ENCODE measurements around the gene GALNT9. TPM values are rescaled to one million over a fixed set of nuclear protein-coding genes. Genes with fewer than 3 reads are reported as not detected.

GALNT9 gene
- total and polyA plus RNA-seq, 3 experiments from 2014 or later: 0.18 TPM; not detected in 2

GRCh38 chr12:132287391-132288238, 41.8 kb downstream of the GALNT9 start:
- H3K4me1 ChIP-seq (ENCODE audit: insufficient read depth, low read length): peaks cover 7% of the 10 kb centered on the region
- peak in 1 of 5 donors; percentile 31 for DNase-seq
- ChIA-PET CTCF (no interaction called here), POLR2A (no interaction called here)
- Mint-ChIP-seq H3K9me3 (peaks cover 0 to 2% (median 0%) of the 10 kb centered on the region in 5 donors), H3K36me3 (no peaks in the 10 kb centered on the region), H3K4me1 (peaks cover 0 to 8% (median 5%) of the 10 kb centered on the region in 3 donors), H3K4me3 (no peak overlapping the region), H3K27ac (no peak overlapping the region), H3K27me3 (peaks cover 15 to 26% of the 10 kb centered on the region in 2 donors)
- H3K36me3 ChIP-seq (ENCODE audit: insufficient read depth, low read length): no peaks in the 10 kb centered on the region
- peaks cover 12% of the 10 kb centered on the region for H3K27me3 ChIP-seq (ENCODE audit: insufficient read depth, low read length, poor library complexity, severe bottlenecking)
- H3K27ac ChIP-seq (ENCODE audit: low read depth, low read length): no peak overlapping the region
- no peaks in the 10 kb centered on the region for H3K9me3 ChIP-seq (ENCODE audit: low read length)
- no peak overlapping the region for H3K4me3 ChIP-seq (ENCODE audit: low read length)

DNA sequence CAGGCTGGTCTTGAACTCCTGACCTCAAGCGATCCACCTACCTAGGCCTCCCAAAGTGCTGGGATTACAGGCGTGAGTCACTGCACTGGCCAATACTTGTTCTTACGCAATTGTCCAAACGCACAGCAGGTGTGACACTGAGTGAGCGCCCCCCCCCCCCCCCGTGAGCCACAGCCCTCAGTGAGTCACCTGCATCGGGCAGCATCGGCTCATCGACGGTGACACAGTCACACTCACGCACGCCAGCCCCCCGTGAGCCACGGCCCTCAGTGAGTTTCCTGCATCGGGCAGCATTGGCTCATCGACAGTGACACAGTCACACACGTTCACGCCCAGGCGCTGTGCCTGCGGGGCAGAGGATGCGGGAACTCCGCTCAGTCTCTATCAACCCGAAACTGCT, 42.5 kb downstream of the GALNT9 start:
- Histone ChIP-seq H3K27ac (ENCODE audit: low read depth, low read length) (no peak overlapping the region), H3K27me3 (ENCODE audit: insufficient read depth, low read length, poor library complexity, severe bottlenecking) (peaks cover 12% of the 10 kb centered on the region), H3K4me3 (ENCODE audit: low read length) (no peak overlapping the region), H3K9me3 (ENCODE audit: low read length) (no peaks in the 10 kb centered on the region), H3K36me3 (ENCODE audit: insufficient read depth, low read length) (no peaks in the 10 kb centered on the region), H3K4me1 (ENCODE audit: insufficient read depth, low read length) (peaks cover 10% of the 10 kb centered on the region)
- POLR2A ChIA-PET: no interaction called here
- peaks cover 0 to 8% (median 5%) of the 10 kb centered on the region in 3 donors for H3K4me1 Mint-ChIP-seq
- H3K4me3 Mint-ChIP-seq: no peak overlapping the region
- no peaks in the 10 kb centered on the region for H3K9me3 Mint-ChIP-seq
- CTCF ChIA-PET: no interaction called here
- H3K27me3 Mint-ChIP-seq: peaks cover 15 to 26% of the 10 kb centered on the region in 2 donors
- no peak for DNase-seq
- H3K36me3 Mint-ChIP-seq: no peaks in the 10 kb centered on the region
- H3K27ac Mint-ChIP-seq: no peak overlapping the region

DNA sequence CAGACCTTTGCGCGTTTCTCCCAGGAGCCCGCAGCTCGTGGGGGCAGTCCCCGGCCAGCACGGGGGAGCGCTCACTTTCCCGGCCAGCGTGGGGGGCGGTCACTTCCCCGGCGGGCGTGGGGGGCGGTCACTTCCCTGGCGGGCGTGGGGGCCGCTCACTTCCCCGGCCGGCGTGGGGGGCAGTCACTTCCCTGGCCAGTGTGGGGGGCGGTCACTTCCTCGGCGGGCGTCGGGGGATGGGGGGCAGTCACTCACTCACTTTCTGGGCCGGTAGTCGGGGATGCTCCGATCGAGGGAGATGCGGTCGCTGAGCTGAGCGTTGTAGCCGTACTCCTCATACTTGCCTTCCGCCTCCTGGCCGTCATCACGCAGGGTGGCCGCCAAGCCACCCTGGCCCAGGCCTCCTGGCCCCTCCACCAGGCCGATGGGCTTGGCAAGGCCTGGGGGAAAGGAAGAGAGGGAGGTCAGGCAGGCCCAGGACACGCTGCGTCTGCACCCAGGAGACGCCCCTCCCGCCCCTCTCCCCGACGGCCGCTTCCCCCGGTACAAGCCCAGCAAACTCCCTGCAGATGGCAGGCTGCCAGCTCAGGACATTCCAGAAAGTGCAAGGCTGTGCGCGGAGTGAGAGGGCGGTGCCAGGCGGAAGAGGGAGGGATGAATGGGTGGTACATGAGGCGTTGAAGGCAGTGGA, 43.3 kb downstream of the GALNT9 start:
- Mint-ChIP-seq H3K9me3 (no peaks in the 10 kb centered on the region), H3K27ac (no peak overlapping the region), H3K27me3 (peaks cover 15 to 26% of the 10 kb centered on the region in 2 donors), H3K36me3 (no peaks in the 10 kb centered on the region), H3K4me3 (no peak overlapping the region), H3K4me1 (peaks cover 0 to 8% (median 5%) of the 10 kb centered on the region in 3 donors)
- peak in 1 of 5 donors; percentile 42 for DNase-seq
- Histone ChIP-seq H3K27me3 (ENCODE audit: insufficient read depth, low read length, poor library complexity, severe bottlenecking) (peaks cover 12% of the 10 kb centered on the region), H3K36me3 (ENCODE audit: insufficient read depth, low read length) (no peaks in the 10 kb centered on the region), H3K9me3 (ENCODE audit: low read length) (no peaks in the 10 kb centered on the region), H3K27ac (ENCODE audit: low read depth, low read length) (no peak overlapping the region), H3K4me1 (ENCODE audit: insufficient read depth, low read length) (peaks cover 10% of the 10 kb centered on the region), H3K4me3 (ENCODE audit: low read length) (no peak overlapping the region)
- POLR2A ChIA-PET: no interaction called here
- CTCF ChIA-PET: no interaction called here

DNA sequence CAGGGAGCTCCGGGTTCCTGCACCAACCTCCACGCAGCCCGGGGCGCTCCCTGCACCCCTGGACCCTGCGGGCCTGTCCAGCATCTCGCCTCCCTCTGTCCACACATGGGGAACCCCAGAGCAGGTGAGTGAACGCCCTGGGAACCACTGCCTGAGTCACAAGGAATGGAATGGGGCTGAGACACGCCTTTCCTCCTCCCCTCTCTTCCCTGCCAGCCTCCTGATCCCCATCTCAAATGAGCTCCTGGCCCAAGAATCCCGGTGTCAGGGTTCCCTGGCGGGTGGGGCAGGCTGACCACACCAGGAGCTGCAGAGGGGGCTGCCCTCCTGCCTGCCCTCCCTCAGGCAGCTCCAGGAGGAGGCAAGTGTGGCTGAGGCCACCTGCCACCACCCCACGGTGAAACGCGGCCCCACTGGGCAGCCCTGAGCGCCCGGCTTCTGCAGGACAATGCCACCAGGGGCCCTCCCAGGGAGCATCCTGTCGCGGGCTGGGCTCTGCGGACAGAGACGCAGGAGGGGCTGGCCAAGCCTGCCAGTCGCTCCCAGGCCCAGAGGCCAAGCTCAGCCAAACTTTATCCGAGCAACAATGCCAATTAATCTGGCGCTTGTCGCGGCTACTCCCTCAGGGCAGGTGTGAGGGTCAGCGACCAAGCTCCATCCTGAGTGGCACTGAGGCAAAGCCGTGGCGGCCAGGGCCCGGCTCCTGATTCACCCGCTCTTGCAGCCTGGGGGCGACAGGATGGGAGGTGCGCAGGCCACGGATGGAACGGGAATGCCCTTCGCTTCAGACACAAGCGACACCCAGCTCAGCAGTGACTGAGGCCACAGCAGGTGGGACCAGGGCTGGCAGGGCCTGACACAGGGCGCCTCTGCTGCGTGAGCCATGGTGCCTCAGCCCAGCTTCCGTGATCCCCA, 44.3 kb downstream of the GALNT9 start:
- Mint-ChIP-seq H3K4me3 (peak overlapping the region in 1 of 7 donors; percentile 2), H3K9me3 (no peaks in the 10 kb centered on the region), H3K27ac (no peak overlapping the region), H3K27me3 (peaks cover 15 to 31% of the 10 kb centered on the region in 2 donors), H3K4me1 (peaks cover 0 to 8% (median 5%) of the 10 kb centered on the region in 3 donors), H3K36me3 (no peaks in the 10 kb centered on the region)
- DNase-seq: peak in 1 of 5 donors; percentile 22
- Histone ChIP-seq H3K27ac (ENCODE audit: low read depth, low read length) (no peak overlapping the region), H3K4me3 (ENCODE audit: low read length) (no peak overlapping the region), H3K4me1 (ENCODE audit: insufficient read depth, low read length) (peaks cover 10% of the 10 kb centered on the region), H3K27me3 (ENCODE audit: insufficient read depth, low read length, poor library complexity, severe bottlenecking) (peaks cover 14% of the 10 kb centered on the region), H3K9me3 (ENCODE audit: low read length) (no peaks in the 10 kb centered on the region), H3K36me3 (ENCODE audit: insufficient read depth, low read length) (no peaks in the 10 kb centered on the region)
- CTCF ChIA-PET: interaction anchor here (1.1 kb wide), 1 partner anchor 22 kb away, joined by 3 read pairs; no protein-coding TSS in a partner anchor
- POLR2A ChIA-PET: no interaction called here

DNA sequence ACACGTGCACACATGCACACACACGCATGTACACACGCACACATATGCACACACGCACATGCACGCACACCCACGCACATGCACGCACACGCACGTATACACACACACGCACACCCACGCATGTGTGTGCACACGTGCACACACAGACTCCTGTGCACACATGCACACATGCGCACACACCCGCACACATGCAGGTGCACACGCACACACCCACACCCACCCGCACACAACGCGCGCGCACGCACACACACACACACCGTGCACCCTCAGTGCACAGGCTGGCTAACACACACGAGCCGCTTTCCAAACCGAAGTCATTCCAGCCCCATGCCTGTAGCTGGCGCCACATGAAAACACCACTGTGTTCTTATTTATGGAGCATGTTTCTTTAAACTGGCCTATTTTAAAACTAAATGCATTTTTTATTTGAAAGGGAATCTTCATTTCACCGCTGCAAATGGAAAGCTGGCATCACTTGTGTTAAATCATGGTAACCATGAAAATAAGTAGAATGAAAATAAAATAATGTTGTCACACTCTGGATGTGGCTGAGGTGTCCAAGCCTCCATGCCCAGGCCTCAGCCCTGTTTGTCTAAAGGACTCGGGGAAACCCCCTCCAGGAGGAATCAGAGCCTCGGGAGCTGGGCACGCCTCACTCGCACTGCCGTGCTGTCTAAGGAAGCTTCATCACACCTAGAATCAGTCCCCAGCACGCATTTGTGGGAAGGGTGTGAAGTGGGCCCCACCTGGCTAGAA, 45.1 kb downstream of the GALNT9 start:
- H3K27me3 Mint-ChIP-seq: peaks cover 15 to 31% of the 10 kb centered on the region in 2 donors
- H3K27ac Mint-ChIP-seq: peak overlapping the region in 1 of 8 donors; percentile 22
- ChIA-PET POLR2A (no interaction called here), CTCF (interaction anchor here (1.1 kb wide), 1 partner anchor 21 kb away, joined by 3 read pairs; no protein-coding TSS in a partner anchor)
- no peaks in the 10 kb centered on the region for H3K9me3 Mint-ChIP-seq
- Histone ChIP-seq H3K9me3 (ENCODE audit: low read length) (no peaks in the 10 kb centered on the region), H3K4me1 (ENCODE audit: insufficient read depth, low read length) (peaks cover 10% of the 10 kb centered on the region), H3K27ac (ENCODE audit: low read depth, low read length) (no peak overlapping the region), H3K27me3 (ENCODE audit: insufficient read depth, low read length, poor library complexity, severe bottlenecking) (peaks cover 20% of the 10 kb centered on the region), H3K4me3 (ENCODE audit: low read length) (no peak overlapping the region), H3K36me3 (ENCODE audit: insufficient read depth, low read length) (no peaks in the 10 kb centered on the region)
- H3K36me3 Mint-ChIP-seq: no peaks in the 10 kb centered on the region
- peak overlapping the region in 1 of 7 donors; percentile 54 for H3K4me3 Mint-ChIP-seq
- DNase-seq: peak in 1 of 5 donors; percentile 38
- H3K4me1 Mint-ChIP-seq: peaks cover 0 to 8% (median 5%) of the 10 kb centered on the region in 3 donors

DNA sequence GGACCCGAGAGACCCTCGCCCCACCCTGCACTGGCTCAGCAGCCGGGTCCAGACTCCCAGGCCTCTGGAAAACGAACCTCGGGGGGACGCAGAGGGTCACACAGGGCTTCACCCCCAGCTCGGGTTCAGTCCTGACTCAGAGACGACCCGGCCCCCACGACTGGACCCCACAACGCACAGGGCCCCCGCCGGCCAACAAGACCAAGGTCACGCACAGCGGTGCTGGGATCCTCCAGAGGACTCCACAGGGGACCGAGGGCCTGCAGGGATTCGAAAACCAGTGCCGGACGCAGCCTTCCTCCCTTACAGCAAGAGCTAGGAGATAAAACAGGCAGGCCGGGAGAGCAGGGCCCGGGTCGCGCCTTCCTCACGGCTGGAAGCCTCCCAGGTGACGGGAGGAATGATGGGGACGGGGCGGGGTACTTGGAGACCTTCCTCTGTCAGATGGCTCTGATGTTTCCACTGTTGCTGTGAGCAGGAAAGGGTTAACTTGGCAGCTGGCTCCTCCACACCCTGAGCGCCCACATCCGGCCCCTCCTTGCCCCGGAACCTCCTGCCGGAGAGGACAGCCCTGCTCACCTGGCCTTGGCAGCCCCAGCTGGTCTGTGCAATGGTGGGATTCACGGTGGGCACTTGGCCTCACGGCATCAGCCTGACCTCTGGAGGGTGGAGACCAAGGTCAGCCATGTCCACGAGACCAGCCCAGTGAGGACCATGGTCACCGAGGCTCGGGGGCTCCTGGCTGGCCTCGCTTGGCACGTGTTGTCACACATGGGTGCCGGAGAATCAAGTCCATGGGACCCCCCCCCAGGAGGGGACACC, 46.2 kb downstream of the GALNT9 start:
- Mint-ChIP-seq H3K9me3 (no peaks in the 10 kb centered on the region), H3K4me1 (peaks cover 0 to 8% (median 5%) of the 10 kb centered on the region in 3 donors), H3K4me3 (no peak overlapping the region), H3K36me3 (no peaks in the 10 kb centered on the region), H3K27ac (no peak overlapping the region), H3K27me3 (peaks cover 15 to 32% of the 10 kb centered on the region in 2 donors)
- peak in 3 of 5 donors; percentile 9 to 60 (median 37) for DNase-seq
- no peak overlapping the region for H3K4me3 ChIP-seq (ENCODE audit: low read length)
- POLR2A ChIA-PET: no interaction called here
- no peaks in the 10 kb centered on the region for H3K9me3 ChIP-seq (ENCODE audit: low read length)
- CTCF ChIA-PET: no interaction called here
- no peaks in the 10 kb centered on the region for H3K36me3 ChIP-seq (ENCODE audit: insufficient read depth, low read length)
- peaks cover 20% of the 10 kb centered on the region for H3K27me3 ChIP-seq (ENCODE audit: insufficient read depth, low read length, poor library complexity, severe bottlenecking)
- peaks cover 10% of the 10 kb centered on the region for H3K4me1 ChIP-seq (ENCODE audit: insufficient read depth, low read length)
- no peak overlapping the region for H3K27ac ChIP-seq (ENCODE audit: low read depth, low read length)
